ENCODE data around the gene IL17C. TPM values are rescaled to one million over a fixed set of nuclear protein-coding genes. Genes with fewer than 3 reads are reported as not detected.

IL17C gene
- total and polyA plus RNA-seq, 2 of the 8 experiments (the other 6 are each of a cell fraction or from before 2014, with no cell fraction given), result 1.1 to 1.9 TPM

DNA sequence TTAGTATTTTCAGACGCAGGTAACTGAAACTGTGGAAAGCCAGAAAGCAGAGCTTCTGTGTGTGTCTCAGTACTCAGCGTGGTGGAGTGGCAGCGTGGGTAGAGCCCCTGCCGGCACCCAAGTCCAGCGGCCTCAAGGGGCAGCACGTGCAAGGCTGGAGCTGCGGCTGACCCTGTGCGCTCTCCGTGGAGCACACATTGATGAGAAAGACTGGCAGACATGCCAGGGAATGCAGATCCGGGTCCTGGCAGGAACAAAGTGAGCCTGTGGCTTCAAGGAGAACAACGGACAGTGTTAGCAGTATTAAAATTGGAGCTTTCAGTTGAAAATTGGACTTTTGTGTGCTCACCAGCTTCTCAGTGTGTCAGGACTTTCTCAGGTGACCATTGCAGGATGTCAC, 44.9 kb upstream of the IL17C start:
- 85% methylated on average over 11 of the region's 11 CpGs; no CpG with 5 or more reads in 1 of the 2 experiments for WGBS, 2 experiments (ENCODE audit: extremely low coverage in 1 of 2, insufficient coverage in 1 of 2, insufficient read length in 1 of 2, insufficient replicate concordance in 2 of 2, low coverage in 1 of 2, low lambda C conversion rate in 2 of 2, missing lambda C conversion rate in 1 of 2)
- CTCF ChIA-PET (ENCODE audit: partially characterized antibody), result interaction anchor here (0.7 to 2.0 kb wide), 8 partner anchors 8 to 156 kb away, joined by 3 to 10 read pairs (median 3); partner anchors contain the start of gene ZC3H18

More for the DNA sequence above, 44.9 kb upstream of the IL17C start:
- POLR2A ChIA-PET (ENCODE audit: partially characterized antibody), result no interaction called here
- H4K8ac ChIP-seq (ENCODE audit: extremely low read depth, insufficient read depth, low read length), result no peak overlapping the region
- H3K4me3 ChIP-seq (ENCODE audit: extremely low read depth in 1 of 4, insufficient read depth in 2 of 4, low read depth in 3 of 4, low read length in 4 of 4), result no peak overlapping the region
- H3K79me1 ChIP-seq (ENCODE audit: low read depth, low read length), result no peaks in the 10 kb centered on the region; the same call in 1 of the 2 replicates
- H4K20me1 ChIP-seq (replicated peaks in 1 of 2; ENCODE audit: control insufficient read depth in 1 of 2, insufficient read depth in 2 of 2, low read length in 2 of 2), result peaks cover 3 to 19% of the 10 kb centered on the region in 2 experiments
- TF ChIP-seq SIRT6 (IDR thresholded peaks at IDR 0.05; ENCODE audit: low read length), result no peak
- peak in 2 of 3 experiments; percentile 18 to 19; a peak in 2 of 4 replicates for TF ChIP-seq CTCF (IDR thresholded peaks at IDR 0.05; ENCODE audit: control extremely low read depth in 1 of 3, insufficient read depth in 1 of 3, low read depth in 1 of 3, low read length in 3 of 3)
- peak in 1 of 2 experiments; percentile 15; a peak in 1 of 4 replicates for TF ChIP-seq RAD21 (IDR thresholded peaks at IDR 0.05 in 1 of 2, conservative IDR thresholded peaks at IDR 0.05 in 1 of 2; ENCODE audit: low read depth in 2 of 2, low read length in 2 of 2)
- H3K56ac ChIP-seq (replicated peaks; ENCODE audit: insufficient read length, low read depth, low read length), result no peak overlapping the region
- H3K23ac ChIP-seq (ENCODE audit: insufficient read length), result no peak overlapping the region
- H3K27me3 ChIP-seq (replicated peaks in 1 of 4; ENCODE audit: control insufficient read depth in 3 of 4, extremely low read depth in 1 of 4, insufficient read depth in 3 of 4, low read length in 3 of 4), result no peaks in the 10 kb centered on the region
- H3K18ac ChIP-seq (ENCODE audit: extremely low read depth, low read length), result no peak overlapping the region
- DNase-seq (ENCODE audit: low read depth in 1 of 2, low spot score in 2 of 2) (no peak), FAIRE-seq (no peak)
- no peak overlapping the region for H2BK15ac ChIP-seq (ENCODE audit: low read length)
- no peak overlapping the region for H2BK12ac ChIP-seq (ENCODE audit: low read depth, low read length)
- no peak overlapping the region for H2BK20ac ChIP-seq (ENCODE audit: low read length)
- no peak overlapping the region for H2AFZ ChIP-seq (ENCODE audit: low read length)
- no peak overlapping the region for H3K14ac ChIP-seq (ENCODE audit: insufficient read length)
- no peak overlapping the region for H4K91ac ChIP-seq (replicated peaks; ENCODE audit: insufficient read length, low read length)
- H3K79me2 ChIP-seq (ENCODE audit: control insufficient read depth in 1 of 2, insufficient read depth in 2 of 2, low read length in 2 of 2), result peaks cover 0 to 23% of the 10 kb centered on the region in 2 experiments; a peak in 2 of 4 replicates
- H2BK120ac ChIP-seq (replicated peaks; ENCODE audit: low read depth, low read length), result no peak overlapping the region
- H3K36me3 ChIP-seq (ENCODE audit: control insufficient read depth in 2 of 4, insufficient read depth in 4 of 4, low read length in 3 of 4), result peaks cover 6 to 25% (median 19%) of the 10 kb centered on the region in 4 experiments; a peak in 6 of 8 replicates
- H3K9me3 ChIP-seq (ENCODE audit: insufficient read depth in 2 of 2, low read depth in 1 of 2, low read length in 1 of 2), result no peaks in the 10 kb centered on the region
- H4K5ac ChIP-seq (ENCODE audit: insufficient read length, low read depth, low read length), result no peak overlapping the region
- no peaks in the 10 kb centered on the region for H3K4me1 ChIP-seq (replicated peaks in 1 of 4; ENCODE audit: control insufficient read depth in 3 of 4, insufficient read depth in 4 of 4, low read length in 3 of 4)
- no peak overlapping the region for H2AK5ac ChIP-seq (ENCODE audit: low read depth, low read length)
- no peak overlapping the region for H2BK5ac ChIP-seq (ENCODE audit: low read depth, low read length)
- H3K23me2 ChIP-seq (ENCODE audit: low read depth, low read length), result no peaks in the 10 kb centered on the region
- H3K4me2 ChIP-seq (ENCODE audit: insufficient read depth in 1 of 2, low read depth in 2 of 2, low read length in 2 of 2), result no peak overlapping the region
- no peak overlapping the region for H3K4ac ChIP-seq (replicated peaks; ENCODE audit: insufficient read length, low read depth, low read length)
- H3K27ac ChIP-seq (ENCODE audit: low read depth, low read length), result no peak overlapping the region
- no peak overlapping the region for H3K9ac ChIP-seq (replicated peaks in 1 of 4; ENCODE audit: extremely low read depth in 1 of 4, low read depth in 3 of 4, low read length in 3 of 4)

Data from H1 (cell line).